ENCODE data around the gene NOL7.

Gene NOL7

DNA sequence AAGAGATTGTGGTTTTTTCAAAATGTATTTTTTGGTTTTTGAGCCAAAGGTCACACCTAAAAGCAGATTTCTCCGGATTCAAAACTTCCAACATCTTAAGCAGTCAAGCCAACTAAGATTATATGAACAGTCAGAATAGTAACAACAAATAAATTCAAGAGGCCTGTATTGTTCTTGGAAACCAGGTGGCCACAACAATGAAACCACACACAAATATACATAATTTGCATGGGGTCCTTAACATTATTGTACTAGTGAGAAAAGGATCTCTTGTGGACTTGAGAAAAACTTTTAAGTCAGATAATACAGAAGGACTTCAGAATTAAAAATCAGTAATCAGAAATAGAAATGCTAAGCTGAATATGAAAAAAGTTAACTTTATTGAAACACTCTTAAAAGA, 40.6 kb downstream of the NOL7 start:
- no peak for ATAC-seq

DNA sequence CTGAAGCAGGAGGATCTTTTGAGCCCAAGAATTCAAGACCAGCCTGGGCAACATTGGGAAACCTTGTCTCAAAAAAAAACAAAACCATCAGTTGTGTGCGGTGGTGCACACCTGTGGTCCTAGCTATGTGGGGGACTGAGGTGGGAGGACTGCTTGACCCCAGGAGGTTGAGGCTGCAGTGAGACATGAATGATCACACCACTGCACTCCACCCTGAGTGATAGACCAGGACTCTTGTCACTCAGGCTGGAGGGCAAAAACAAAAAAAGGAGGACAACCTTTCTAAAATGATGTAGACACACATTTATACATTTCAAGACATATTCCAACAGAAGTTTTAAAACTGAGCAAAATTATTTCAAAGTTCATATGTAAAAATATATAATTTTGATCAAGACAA, 45.1 kb downstream of the NOL7 start:
- ATAC-seq: no peak

- ATAC-seq: no peak
Measured at GRCh38 chr6:13660893-13661292, 45.8 kb downstream of the NOL7 start.

- no peak for ATAC-seq
Measured at GRCh38 chr6:13661647-13662046, 46.5 kb downstream of the NOL7 start.

- no peak for ATAC-seq
Measured at GRCh38 chr6:13662651-13663334, 47.7 kb downstream of the NOL7 start.

DNA sequence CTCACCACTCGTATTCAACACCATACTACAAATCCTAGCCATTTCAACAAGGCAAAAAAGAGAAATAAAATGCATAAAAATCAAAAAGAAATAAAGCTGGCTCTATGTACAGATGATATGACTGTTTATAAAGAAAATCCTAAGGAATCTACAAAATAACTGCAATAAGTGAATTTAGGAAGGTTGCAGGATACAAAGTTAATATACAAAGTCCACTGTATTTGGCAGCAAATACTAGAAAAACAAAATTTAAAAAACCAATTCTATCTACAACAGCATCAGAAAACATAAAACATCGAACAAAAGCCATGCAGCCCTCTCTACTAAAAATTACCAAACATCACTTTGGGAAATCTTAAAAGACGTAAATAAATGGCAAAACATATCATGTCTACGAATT, 48.9 kb downstream of the NOL7 start:
- ATAC-seq: no peak

DNA sequence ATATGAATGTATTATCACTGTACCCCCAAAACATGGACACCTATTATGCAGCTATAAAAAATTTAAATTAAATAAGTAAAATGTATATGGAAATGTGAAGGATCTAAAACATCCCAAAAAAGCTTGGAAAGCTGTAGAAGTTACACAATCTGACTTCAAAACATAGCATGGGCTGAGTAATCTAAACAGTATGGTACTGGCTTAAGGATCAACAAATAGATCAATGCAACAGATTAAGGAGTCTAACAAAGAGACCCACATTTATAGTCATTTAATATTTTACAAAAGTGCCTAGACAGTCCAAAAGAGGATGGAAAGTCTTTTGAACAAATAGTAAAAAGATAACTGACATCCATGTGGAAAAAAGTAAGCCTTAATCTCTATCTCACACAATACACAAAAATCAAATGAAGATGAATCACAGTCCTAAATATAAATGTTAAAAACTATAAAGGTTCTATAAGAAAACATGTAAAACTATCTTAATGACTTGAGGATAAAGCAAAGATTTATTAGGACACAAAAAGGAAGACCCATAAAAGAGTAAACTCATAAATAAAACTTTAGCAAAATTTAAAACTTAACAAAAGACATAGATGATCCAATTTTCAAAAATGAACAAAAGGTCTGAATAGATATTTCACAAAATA, 49.7 kb downstream of the NOL7 start:
- ATAC-seq: no peak

DNA sequence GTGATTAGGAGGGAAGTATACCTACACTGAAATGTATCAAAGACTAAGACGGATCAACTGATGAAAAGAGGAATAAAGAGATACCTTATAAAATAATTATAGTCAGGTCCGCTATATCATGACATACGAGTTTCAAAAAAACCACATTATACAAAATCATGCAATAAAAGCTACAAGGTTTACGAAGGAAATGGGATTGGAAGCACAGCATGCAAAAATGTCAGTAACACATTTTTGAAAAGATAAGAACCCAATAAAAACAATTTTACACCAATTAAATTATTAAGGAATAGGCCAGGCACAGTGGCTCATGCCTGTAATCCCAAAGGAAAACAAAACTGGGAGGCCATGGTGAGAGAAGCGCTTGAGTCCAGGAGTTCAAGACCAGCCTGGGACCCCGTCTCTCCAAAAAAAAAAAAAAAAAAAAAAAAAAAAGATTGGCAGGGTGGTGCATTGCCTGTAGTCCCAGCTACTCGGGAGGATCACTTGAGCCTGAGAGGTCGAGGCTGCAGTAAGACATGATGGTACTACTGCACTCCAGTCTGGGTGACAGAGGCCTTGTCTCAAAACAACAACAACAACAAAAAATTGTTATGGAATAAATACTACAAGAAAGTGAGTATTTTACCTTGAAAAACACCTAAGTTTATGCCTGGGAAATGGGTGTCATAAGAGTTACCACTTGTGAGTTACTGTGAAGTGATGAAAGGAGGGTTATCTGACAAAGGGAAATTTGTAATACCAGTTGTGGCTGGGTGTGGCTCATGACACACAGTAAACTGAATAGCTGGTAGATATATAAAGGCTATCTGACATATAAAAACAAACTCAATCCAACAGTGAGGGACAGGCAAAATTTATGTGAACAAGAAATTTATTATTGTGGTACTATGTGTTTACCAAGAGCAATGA, 51.3 kb downstream of the NOL7 start:
- ATAC-seq: peak; percentile 87 to 89

DNA sequence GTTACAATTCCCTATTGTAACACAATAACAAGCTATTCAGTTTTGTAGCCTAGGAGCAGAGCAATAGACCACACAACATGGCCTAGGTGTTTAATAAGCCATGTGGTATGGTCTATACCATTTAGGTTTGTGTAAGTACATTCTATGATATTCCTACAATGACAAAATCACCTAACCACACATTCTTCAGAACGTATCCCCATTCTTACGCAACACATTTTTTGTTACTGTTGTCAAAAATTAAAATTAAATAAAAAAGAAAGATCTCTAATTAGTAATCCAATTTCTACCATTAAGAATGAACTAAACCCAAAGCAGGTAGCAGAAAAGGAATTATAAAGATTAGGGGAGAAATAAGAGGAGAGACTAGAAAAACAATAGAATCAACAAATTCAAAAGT, 52.5 kb downstream of the NOL7 start:
- no peak for ATAC-seq

- peak; percentile 62 to 74 for ATAC-seq
Measured at GRCh38 chr6:13668291-13668928, 53.3 kb downstream of the NOL7 start.

- no peak for ATAC-seq
Measured at GRCh38 chr6:13669476-13669875, 54.3 kb downstream of the NOL7 start.
